Measurements from ENCODE around the gene PAFAH1B1.
"Not testable (repeated sequence)": the region's sequence is repeated elsewhere in the genome, so short reads cannot be mapped to it uniquely, and the experiment has no call there.

The PAFAH1B1 gene

GRCh38 chr17:2691069-2691871 is 97.8 kb downstream of the PAFAH1B1 start:
- no peak for DNase-seq

- no peak for DNase-seq
These were observed 98.7 kb downstream of the PAFAH1B1 start for GRCh38 chr17:2691965-2692780.

- no peak for DNase-seq
These were observed 99.3 kb downstream of the PAFAH1B1 start for GRCh38 chr17:2692781-2693135.

- no peak for DNase-seq
These were observed 100.3 kb downstream of the PAFAH1B1 start for GRCh38 chr17:2693561-2694380.

GRCh38 chr17:2694381-2695242 is 101.2 kb downstream of the PAFAH1B1 start:
- DNase-seq: no peak

GRCh38 chr17:2695243-2695960 is 101.9 kb downstream of the PAFAH1B1 start:
- no peak for DNase-seq

GRCh38 chr17:2695961-2696760 is 102.7 kb downstream of the PAFAH1B1 start:
- no peak for DNase-seq

GRCh38 chr17:2697611-2698162 is 104.2 kb downstream of the PAFAH1B1 start:
- DNase-seq: no peak

- not testable (repeated sequence) for DNase-seq
These were observed 105.9 kb downstream of the PAFAH1B1 start for GRCh38 chr17:2699216-2699805.

- DNase-seq: no peak
These were observed 106.6 kb downstream of the PAFAH1B1 start for GRCh38 chr17:2700030-2700490.

- no peak for DNase-seq
These were observed 107.2 kb downstream of the PAFAH1B1 start for GRCh38 chr17:2700491-2701141.

- no peak for DNase-seq
These were observed 107.9 kb downstream of the PAFAH1B1 start for GRCh38 chr17:2701161-2701995.

- no peak for DNase-seq
These were observed 108.7 kb downstream of the PAFAH1B1 start for GRCh38 chr17:2701996-2702741.

GRCh38 chr17:2703181-2703580 is 109.7 kb downstream of the PAFAH1B1 start:
- no peak for DNase-seq

GRCh38 chr17:2703606-2704005 is 110.2 kb downstream of the PAFAH1B1 start:
- no peak for DNase-seq

- no peak for DNase-seq
These were observed 110.8 kb downstream of the PAFAH1B1 start for GRCh38 chr17:2704031-2704889.

GRCh38 chr17:2704890-2705248 is 111.4 kb downstream of the PAFAH1B1 start:
- no peak for DNase-seq
